H9 (cell line): ENCODE measurements around the gene GSX2. TPM values are rescaled to one million over a fixed set of nuclear protein-coding genes. Genes with fewer than 3 reads are reported as not detected.

Experiments used
- DNase-seq: peaks from one replicate; pipeline ENCODE4 v3.0.0-alpha.2; 2017
- H2AFZ ChIP-seq: one replicate; pipeline ENCODE4 v1.6.1; 2013; ENCODE audit warnings: mild to moderate bottlenecking, low read length, control low read depth, moderate library complexity
- H2AK5ac ChIP-seq: 2 replicates; pipeline ENCODE4 v1.6.1; 2013; ENCODE audit warnings: low read length, control low read depth, mixed read lengths; ENCODE audit not compliant: insufficient read length
- H2BK120ac ChIP-seq: one replicate; pipeline ENCODE4 v1.6.1; 2013; ENCODE audit warnings: low read depth, mild to moderate bottlenecking, low read length, control low read depth, inconsistent platforms; ENCODE audit not compliant: poor library complexity, severe bottlenecking
- H2BK12ac ChIP-seq: 2 replicates; pipeline ENCODE4 v1.6.1; 2013; ENCODE audit warnings: low read length, control low read depth, mixed read lengths, low read depth; ENCODE audit not compliant: insufficient read length
- H2BK15ac ChIP-seq: 2 replicates; pipeline ENCODE4 v1.6.1; 2013; ENCODE audit warnings: low read depth, low read length, control low read depth
- H2BK20ac ChIP-seq: one replicate; pipeline ENCODE4 v1.6.1; 2013; ENCODE audit warnings: low read depth, mild to moderate bottlenecking, low read length, control low read depth, inconsistent platforms; ENCODE audit not compliant: poor library complexity, severe bottlenecking
- H2BK5ac ChIP-seq: 2 replicates; pipeline ENCODE4 v1.6.1; 2013; ENCODE audit warnings: low read length, control low read depth, mixed read lengths; ENCODE audit not compliant: insufficient read length
- H3K14ac ChIP-seq: 2 replicates; pipeline ENCODE4 v1.6.1; 2013; ENCODE audit warnings: low read length, control low read depth; ENCODE audit not compliant: insufficient read depth
- H3K18ac ChIP-seq: 2 replicates; pipeline ENCODE4 v1.6.1; 2013; ENCODE audit warnings: low read depth, mild to moderate bottlenecking, mixed read lengths, low read length, control low read depth; ENCODE audit not compliant: insufficient read length
- H3K23ac ChIP-seq: 2 replicates; pipeline ENCODE4 v1.6.1; 2013; ENCODE audit warnings: low read length, control low read depth, mixed read lengths, low read depth; ENCODE audit not compliant: insufficient read length
- H3K23me2 ChIP-seq: 2 replicates; pipeline ENCODE4 v1.6.1; 2013; ENCODE audit warnings: low read depth, mild to moderate bottlenecking, mixed read lengths, low read length, control low read depth; ENCODE audit not compliant: insufficient read length, poor library complexity, severe bottlenecking
- H3K27ac ChIP-seq: 2 replicates; pipeline ENCODE4 v1.5.1; 2013; ENCODE audit warnings: low read length, control low read depth, mixed read lengths, low read depth; ENCODE audit not compliant: insufficient read length
- H3K27me3 ChIP-seq: 2 replicates; pipeline ENCODE4 v1.6.1; 2013; ENCODE audit warnings: low read length, control low read depth, inconsistent platforms; ENCODE audit not compliant: insufficient read depth
- H3K4ac ChIP-seq: 2 replicates; pipeline ENCODE4 v1.6.1; 2013; ENCODE audit warnings: low read depth, mild to moderate bottlenecking, control low read depth, inconsistent platforms, low read length, moderate library complexity
- H3K4me1 ChIP-seq: 2 replicates; pipeline ENCODE4 v1.6.1; 2013; ENCODE audit warnings: low read length, control low read depth, inconsistent platforms; ENCODE audit not compliant: insufficient read depth
- H3K4me2 ChIP-seq: 2 replicates; pipeline ENCODE4 v1.6.1; 2013; ENCODE audit warnings: low read length, control low read depth, mixed read lengths; ENCODE audit not compliant: insufficient read length, insufficient read depth
- H3K56ac ChIP-seq: 2 replicates; pipeline ENCODE4 v1.6.1; 2013; ENCODE audit warnings: low read depth, mild to moderate bottlenecking, mixed read lengths, low read length, control low read depth; ENCODE audit not compliant: insufficient read length
- H3K79me1 ChIP-seq: 2 replicates; pipeline ENCODE4 v1.6.1; 2013; ENCODE audit warnings: low read depth, mild to moderate bottlenecking, moderate library complexity, low read length, control low read depth, inconsistent platforms; ENCODE audit not compliant: insufficient read depth, poor library complexity, severe bottlenecking
- H3K79me2 ChIP-seq: 2 replicates; pipeline ENCODE4 v1.6.1; 2013; ENCODE audit warnings: low read length, control low read depth, inconsistent platforms; ENCODE audit not compliant: insufficient read depth
- H3K9ac ChIP-seq: 2 replicates; pipeline ENCODE4 v1.6.1; 2013; ENCODE audit warnings: low read length, control low read depth, mixed read lengths; ENCODE audit not compliant: insufficient read length; ENCODE audit errors: extremely low read depth
- H3K9me3 ChIP-seq: one replicate; pipeline ENCODE4 v1.6.1; 2013; ENCODE audit warnings: low read depth, low read length, inconsistent platforms; ENCODE audit not compliant: control insufficient read depth
- H3T11ph ChIP-seq: one replicate; pipeline ENCODE4 v1.6.1; 2013; ENCODE audit warnings: mild to moderate bottlenecking, low read length, control low read depth, inconsistent platforms
- H4K20me1 ChIP-seq: one replicate; pipeline ENCODE4 v1.6.1; 2013; ENCODE audit not compliant: control insufficient read depth, insufficient read length, insufficient read depth
- H4K5ac ChIP-seq: 2 replicates; pipeline ENCODE4 v1.6.1; 2013; ENCODE audit warnings: low read depth, mild to moderate bottlenecking, mixed read lengths, low read length, control low read depth; ENCODE audit not compliant: insufficient read length
- H4K8ac ChIP-seq: replicated peaks from 2 replicates; pipeline ENCODE4 v1.6.1; 2013; ENCODE audit warnings: low read length, control low read depth, mixed read lengths, low read depth; ENCODE audit not compliant: insufficient read length
- H4K91ac ChIP-seq: 2 replicates; pipeline ENCODE4 v1.6.1; 2013; ENCODE audit warnings: low read depth, mild to moderate bottlenecking, moderate library complexity, mixed read lengths, low read length, control low read depth; ENCODE audit not compliant: insufficient read length
- H3K27ac Mint-ChIP-seq, 3 experiments: 2 replicates in 2 of 3; 3 replicates in 1 of 3; pipeline ENCODE4 v1.8.0; 2020 to 2021; ENCODE audit warnings: mixed read lengths in 3 of 3, mild to moderate bottlenecking in 1 of 3, moderate library complexity in 1 of 3
- H3K27me3 Mint-ChIP-seq: 2 replicates; pipeline ENCODE4 v1.8.0; 2021; ENCODE audit warnings: low read depth, mild to moderate bottlenecking, moderate library complexity, mixed read lengths
- H3K36me3 Mint-ChIP-seq, 3 experiments: 2 replicates in 2 of 3; 3 replicates in 1 of 3; pipeline ENCODE4 v1.8.0; 2020 to 2021; ENCODE audit warnings: low read depth in 3 of 3, mixed read lengths in 3 of 3; ENCODE audit not compliant: insufficient read depth in 1 of 3
- H3K4me1 Mint-ChIP-seq, 2 experiments: 2 replicates each; pipeline ENCODE4 v1.8.0; 2020; ENCODE audit warnings: mixed read lengths in 2 of 2
- H3K4me3 Mint-ChIP-seq, 2 experiments: 2 replicates in 1 of 2; 3 replicates in 1 of 2; pipeline ENCODE4 v1.8.0; 2020 to 2021; ENCODE audit warnings: mild to moderate bottlenecking in 2 of 2, mixed read lengths in 2 of 2, moderate library complexity in 1 of 2
- H3K9me3 Mint-ChIP-seq, 2 experiments: 2 replicates in 1 of 2; 3 replicates in 1 of 2; pipeline ENCODE4 v1.8.0; 2020; ENCODE audit warnings: mild to moderate bottlenecking in 2 of 2, mixed read lengths in 2 of 2, moderate library complexity in 1 of 2
- CTCF ChIP-seq: fragments of 200-600 bp; sonication (generic); conservative IDR thresholded peaks from 3 replicates; pipeline ENCODE4 v1.8.0; 2021; ENCODE audit warnings: antibody characterized with exemption, mild to moderate bottlenecking
- WGBS: extraction: QIAGEN DNeasy Blood & Tissue Kit; methylation state at CpG from one replicate; pipeline ENCODE4 v1.1.7; 2013; ENCODE audit warnings: missing lambda C conversion rate, low lambda C conversion rate, mixed read lengths; ENCODE audit not compliant: insufficient read length; ENCODE audit errors: extremely low coverage; 5-methylcytosine and 5-hydroxymethylcytosine counted together
- total RNA-seq: library from RNA; stranded (reverse); gene quantifications from 2 replicates; pipeline ENCODE4 v1.2.1, GENCODE V29; 2021

Gene GSX2
- total RNA-seq, 1 experiment from 2014 or later: not detected

DNA sequence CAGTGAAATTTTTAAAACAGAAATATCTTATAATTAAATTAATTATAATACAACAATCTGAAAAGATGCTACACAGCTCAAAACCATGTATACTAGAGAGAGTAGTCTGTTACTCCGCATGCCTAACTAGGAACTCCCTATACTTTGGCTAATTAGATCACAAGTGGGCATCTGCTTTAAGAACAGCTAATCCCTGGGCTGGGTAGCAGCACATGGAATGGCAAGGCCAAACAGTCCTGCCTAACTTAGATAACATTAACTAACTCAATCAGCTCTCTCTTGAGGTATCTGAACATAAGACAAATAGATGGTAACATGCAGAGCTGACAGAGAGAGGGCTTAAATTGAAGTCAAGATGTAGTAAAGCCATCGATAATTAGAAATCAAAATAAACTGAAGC lies 45.5 kb upstream of the GSX2 start:
- Histone ChIP-seq H2BK15ac (no peak overlapping the region), H2BK20ac (no peak overlapping the region), H3K9ac (no peak overlapping the region), H2BK120ac (no peak overlapping the region), H3T11ph (no peak overlapping the region), H3K23ac (no peak overlapping the region), H4K91ac (no peak overlapping the region), H3K27me3 (no peaks in the 10 kb centered on the region), H3K14ac (no peak overlapping the region), H3K9me3 (no peaks in the 10 kb centered on the region), H2BK5ac (no peak overlapping the region), H2AFZ (no peak overlapping the region), H3K27ac (no peak overlapping the region), H3K18ac (no peak overlapping the region), H3K56ac (no peak overlapping the region), H4K5ac (no peak overlapping the region), H4K8ac (no peak overlapping the region), H3K23me2 (no peaks in the 10 kb centered on the region), H4K20me1 (no peaks in the 10 kb centered on the region), H3K4ac (no peak overlapping the region), H3K79me1 (peaks cover 7% of the 10 kb centered on the region), H3K4me1 (no peaks in the 10 kb centered on the region), H2BK12ac (no peak overlapping the region), H3K4me2 (no peak overlapping the region), H3K79me2 (no peaks in the 10 kb centered on the region), H2AK5ac (no peak overlapping the region)
- TF ChIP-seq CTCF: no peak
- Mint-ChIP-seq H3K9me3 (no peaks in the 10 kb centered on the region), H3K27me3 (no peaks in the 10 kb centered on the region), H3K4me3 (no peak overlapping the region), H3K27ac (no peak overlapping the region), H3K4me1 (peaks cover 0 to 6% of the 10 kb centered on the region in 2 experiments; a peak in 1 of 4 replicates), H3K36me3 (no peaks in the 10 kb centered on the region)
- WGBS: no CpG with 5 or more reads among the region's 2 CpGs
- DNase-seq: no peak
